IMR-90 (cell line): ENCODE measurements around the gene CMIP. TPM values are rescaled to one million over a fixed set of nuclear protein-coding genes. Genes with fewer than 3 reads are reported as not detected.

Experiments used
- ATAC-seq: fragments of 200-7000 bp; cut with Tn5 transposase; 2 replicates; pipeline ENCODE4 v1.9.1; 2020; ENCODE audit warnings: low read depth, mild to moderate bottlenecking, moderate library complexity
- BruUV-seq: library from RNA; stranded (reverse); fragments of 400-500 nt; replicated peaks from 2 replicates; lab custom pipeline; 2021; lab: Mats Ljungman, UMichigan
- CTCF ChIA-PET: fragments of 300-600 bp; formaldehyde crosslinking; extraction: SDS; loops from one replicate; lab custom pipeline; 2021; ENCODE audit warnings: antibody characterized with exemption; lab: Yijun Ruan, JAX
- POLR2A ChIA-PET: fragments of 300-600 bp; sonication (Branson Sonifier 250); formaldehyde crosslinking; loops from one replicate; lab custom pipeline; 2022; ENCODE audit warnings: antibody characterized with exemption; ENCODE audit not compliant: unreplicated experiment; lab: Charles Lee
- DNase-seq: peaks from one replicate; pipeline ENCODE4 v3.0.0; 2013
- H2AFZ ChIP-seq: replicated peaks from 2 replicates; pipeline ENCODE3; 2013; ENCODE audit warnings: low read length, mild to moderate bottlenecking; ENCODE audit not compliant: poor library complexity
- H2AK5ac ChIP-seq: 2 replicates; pipeline ENCODE4 v1.6.1; 2013; ENCODE audit warnings: low read depth, low read length, inconsistent platforms
- H2AK9ac ChIP-seq: replicated peaks from 2 replicates; pipeline ENCODE3; 2013; ENCODE audit warnings: mild to moderate bottlenecking, low read depth, low read length, moderate library complexity; ENCODE audit not compliant: poor library complexity
- H2BK120ac ChIP-seq: 2 replicates; pipeline ENCODE4 v1.6.1; 2013; ENCODE audit warnings: low read depth, low read length, inconsistent platforms
- H2BK15ac ChIP-seq: 3 replicates; pipeline ENCODE4 v1.6.1; 2013; ENCODE audit warnings: low read depth, low read length, inconsistent platforms
- H2BK20ac ChIP-seq: 2 replicates; pipeline ENCODE4 v1.6.1; 2013; ENCODE audit warnings: low read depth, mild to moderate bottlenecking, inconsistent platforms, low read length, moderate library complexity
- H2BK5ac ChIP-seq: 2 replicates; pipeline ENCODE4 v1.6.1; 2013; ENCODE audit warnings: mild to moderate bottlenecking, low read depth, low read length, inconsistent platforms; ENCODE audit not compliant: poor library complexity, severe bottlenecking
- H3K14ac ChIP-seq: replicated peaks from 2 replicates; pipeline ENCODE4 v1.6.1; 2013; ENCODE audit warnings: low read depth, low read length, inconsistent platforms
- H3K18ac ChIP-seq: 2 replicates; pipeline ENCODE4 v1.6.1; 2013; ENCODE audit warnings: low read depth, low read length, control low read depth
- H3K23ac ChIP-seq: 2 replicates; pipeline ENCODE4 v1.6.1; 2013; ENCODE audit warnings: low read depth, low read length, inconsistent platforms
- H3K27ac ChIP-seq: 2 replicates; pipeline ENCODE4 v1.5.1; 2013; ENCODE audit warnings: mild to moderate bottlenecking, control low read depth, low read length; ENCODE audit not compliant: insufficient read depth
- H3K27me3 ChIP-seq: 2 replicates; pipeline ENCODE4 v1.6.1; 2013; ENCODE audit warnings: low read length; ENCODE audit not compliant: control insufficient read depth, insufficient read depth
- H3K36me3 ChIP-seq: 2 replicates; pipeline ENCODE4 v1.6.1; 2013; ENCODE audit warnings: low read length, mixed read lengths; ENCODE audit not compliant: control insufficient read depth, insufficient read depth
- H3K4ac ChIP-seq: 2 replicates; pipeline ENCODE4 v1.6.1; 2013; ENCODE audit warnings: low read depth, low read length, inconsistent platforms
- H3K4me1 ChIP-seq: 2 replicates; pipeline ENCODE4 v1.6.1; 2013; ENCODE audit warnings: low read length, mixed read lengths; ENCODE audit not compliant: control insufficient read depth, insufficient read depth
- H3K4me2 ChIP-seq: 2 replicates; pipeline ENCODE4 v1.6.1; 2013; ENCODE audit warnings: low read depth, mild to moderate bottlenecking, control low read depth, low read length, moderate library complexity
- H3K4me3 ChIP-seq: 2 replicates; pipeline ENCODE4 v1.5.1; 2013; ENCODE audit warnings: low read depth, mild to moderate bottlenecking, control low read depth, low read length, moderate library complexity; ENCODE audit not compliant: insufficient read depth
- H3K56ac ChIP-seq: 2 replicates; pipeline ENCODE4 v1.6.1; 2013; ENCODE audit warnings: low read length, inconsistent platforms; ENCODE audit not compliant: insufficient read depth; ENCODE audit errors: extremely low read depth
- H3K79me1 ChIP-seq, 2 experiments: 2 replicates each; pipeline ENCODE4 v1.6.1; 2013; ENCODE audit warnings: low read length in 2 of 2, inconsistent platforms in 1 of 2, low read depth in 1 of 2
- H3K9ac ChIP-seq: 2 replicates; pipeline ENCODE4 v1.6.1; 2013; ENCODE audit warnings: low read depth, low read length, control low read depth
- H3K9me1 ChIP-seq: 2 replicates; pipeline ENCODE4 v1.6.1; 2013; ENCODE audit warnings: low read length, inconsistent platforms; ENCODE audit not compliant: insufficient read depth
- H3K9me3 ChIP-seq: 2 replicates; pipeline ENCODE4 v1.6.1; 2013; ENCODE audit warnings: low read length; ENCODE audit not compliant: control insufficient read depth, insufficient read depth
- H4K20me1 ChIP-seq: 2 replicates; pipeline ENCODE4 v1.6.1; 2013; ENCODE audit warnings: low read length, inconsistent platforms; ENCODE audit not compliant: insufficient read depth
- H4K5ac ChIP-seq: 2 replicates; pipeline ENCODE4 v1.6.1; 2013; ENCODE audit warnings: mild to moderate bottlenecking, low read depth, low read length, control low read depth
- H4K8ac ChIP-seq, 2 experiments: 2 replicates each; pipeline ENCODE4 v1.6.1; 2013; ENCODE audit warnings: low read depth in 2 of 2, low read length in 2 of 2, control low read depth in 1 of 2, inconsistent platforms in 1 of 2
- H4K91ac ChIP-seq: 2 replicates; pipeline ENCODE4 v1.6.1; 2013; ENCODE audit warnings: low read depth, low read length, inconsistent platforms; ENCODE audit not compliant: insufficient read depth
- BHLHE40 ChIP-seq: fragments of 150-350 bp; IDR thresholded peaks from 2 replicates; pipeline ENCODE4 v1.6.1; 2016; ENCODE audit warnings: mild to moderate bottlenecking, low read depth, low read length
- FOS ChIP-seq: fragments of 150-350 bp; IDR thresholded peaks from 2 replicates; pipeline ENCODE4 v1.6.1; 2016; ENCODE audit warnings: low read depth, low read length
- POLR2A ChIP-seq: IDR thresholded peaks from 2 replicates; pipeline ENCODE4 v1.6.1; 2012; ENCODE audit warnings: mild to moderate bottlenecking, low read depth, low read length
- RAD21 ChIP-seq: IDR thresholded peaks from 2 replicates; pipeline ENCODE4 v1.6.1; 2012; ENCODE audit warnings: low read length, improper control_type of control experiment
- WGBS, 2 experiments: methylation state at CpG; one replicate each; pipeline versions ENCODE4 v1.1.5 to v1.1.7; 2013; ENCODE audit warnings: missing lambda C conversion rate in 2 of 2; ENCODE audit not compliant: insufficient read length in 1 of 2; ENCODE audit errors: extremely low coverage in 2 of 2; 5-methylcytosine and 5-hydroxymethylcytosine counted together
- dilution Hi-C: fragments of 300-500 bp; cut with HindIII; formaldehyde crosslinking; loops from one replicate; pipeline ENCODE4 v1.14.3; 2018; ENCODE audit warnings: low sequenced_read_pairs; ENCODE audit not compliant: unreplicated experiment
- in situ Hi-C: fragments of 300-500 bp; cut with MboI; formaldehyde crosslinking; loops from 3 replicates; pipeline ENCODE4 v1.14.3; 2019; ENCODE audit warnings: low sequenced_read_pairs, inconsistent platforms, mixed read lengths
- intact Hi-C: fragments of 100-400 bp; cut with micrococcal nuclease; formaldehyde crosslinking; loops from 2 replicates; pipeline ENCODE4 v1.10.0; 2022
- polyA plus RNA-seq, 3 experiments: library from polyadenylated mRNA; depleted of rRNA; stranded (reverse); fragments of >200 nt; gene quantifications; 2 replicates each; pipeline ENCODE4 v1.2.3, GENCODE V29; 2012; ENCODE audit warnings: low replicate concordance in 1 of 3
- total RNA-seq: library from RNA; depleted of rRNA; stranded (reverse); fragments of >200 nt; gene quantifications from 2 replicates; pipeline ENCODE4 v1.2.3, GENCODE V29; 2012
- TF ChIP-seq, protein P1 (sequence below): fragments of 150-350 bp; IDR thresholded peaks from 2 replicates; pipeline ENCODE4 v1.6.1; 2017; ENCODE audit warnings: mild to moderate bottlenecking, antibody characterized with exemption, low read length, low read depth

CMIP gene
- total and polyA plus RNA-seq, 2 of the 4 experiments (the other 2 are of a cell fraction) = 3.2 to 11.6 TPM

DNA sequence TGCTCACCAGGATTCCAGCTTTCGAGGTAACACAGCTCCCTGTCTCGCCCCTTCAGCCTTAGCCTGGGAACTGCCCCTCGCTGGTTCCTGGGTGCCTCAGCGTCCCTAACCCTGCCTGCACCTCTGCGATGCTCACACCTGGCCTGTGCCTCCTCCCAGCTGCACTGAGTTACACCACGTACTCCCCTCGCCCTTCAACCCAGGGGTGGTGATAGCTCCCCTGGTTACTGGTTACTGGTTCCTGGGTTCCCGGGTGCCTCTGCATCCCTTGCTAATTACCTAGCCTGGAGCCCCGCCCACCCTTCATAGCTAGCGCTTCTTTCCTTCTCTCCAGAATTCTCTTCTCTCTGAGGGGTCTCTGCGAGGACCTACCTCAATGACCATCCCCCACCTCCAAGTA is 269.2 kb downstream of the CMIP start:
- H3K27me3 ChIP-seq = peaks cover 42% of the 10 kb centered on the region
- intact Hi-C loops (no loop called here), dilution Hi-C loops (no loop called here), in situ Hi-C loops (no loop called here)
- H3K4me2 ChIP-seq = no peak overlapping the region
- no peak overlapping the region for H2BK5ac ChIP-seq
- DNase-seq (no peak), ATAC-seq (no peak)
- peaks cover 8% of the 10 kb centered on the region for H3K36me3 ChIP-seq
- no peak overlapping the region for H3K4me3 ChIP-seq
- H2AFZ ChIP-seq = peak overlapping the region; percentile 43
- no peaks in the 10 kb centered on the region for H3K79me1 ChIP-seq
- no peak overlapping the region for H4K8ac ChIP-seq
- no TSS peak for BruUV-seq
- H3K18ac ChIP-seq = no peak overlapping the region
- H4K91ac ChIP-seq = no peak overlapping the region
- ChIA-PET POLR2A (no interaction called here), CTCF (interaction anchor here (0.6 kb wide), 1 partner anchor 11 kb away, joined by 3 read pairs; no protein-coding TSS in a partner anchor)
- H3K56ac ChIP-seq = no peak overlapping the region
- no peak overlapping the region for H3K14ac ChIP-seq
- no peak overlapping the region for H2AK5ac ChIP-seq
- H3K27ac ChIP-seq = no peak overlapping the region
- no peak overlapping the region for H2BK120ac ChIP-seq
- no peak overlapping the region for H3K23ac ChIP-seq
- TF ChIP-seq RAD21 (no peak), BHLHE40 (no peak), FOS (no peak), POLR2A (no peak)
- TF ChIP-seq, protein P1, sequence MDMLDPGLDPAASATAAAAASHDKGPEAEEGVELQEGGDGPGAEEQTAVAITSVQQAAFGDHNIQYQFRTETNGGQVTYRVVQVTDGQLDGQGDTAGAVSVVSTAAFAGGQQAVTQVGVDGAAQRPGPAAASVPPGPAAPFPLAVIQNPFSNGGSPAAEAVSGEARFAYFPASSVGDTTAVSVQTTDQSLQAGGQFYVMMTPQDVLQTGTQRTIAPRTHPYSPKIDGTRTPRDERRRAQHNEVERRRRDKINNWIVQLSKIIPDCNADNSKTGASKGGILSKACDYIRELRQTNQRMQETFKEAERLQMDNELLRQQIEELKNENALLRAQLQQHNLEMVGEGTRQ = no peak
- H2BK15ac ChIP-seq = no peak overlapping the region
- H2AK9ac ChIP-seq = no peak overlapping the region
- peaks cover 5% of the 10 kb centered on the region for H3K4me1 ChIP-seq
- 95% methylated on average over 10 of the region's 11 CpGs; no CpG with 5 or more reads in 1 of the 2 experiments for WGBS, 2 experiments
- H4K5ac ChIP-seq = no peak overlapping the region
- no peak overlapping the region for H3K9ac ChIP-seq
- no peaks in the 10 kb centered on the region for H3K9me3 ChIP-seq
- peaks cover 5% of the 10 kb centered on the region for H3K9me1 ChIP-seq
- peaks cover 31% of the 10 kb centered on the region for H4K20me1 ChIP-seq
- H2BK20ac ChIP-seq = no peak overlapping the region
- H3K4ac ChIP-seq = no peak overlapping the region
